Breast epithelium (tissue), 4 donors: Measurements from ENCODE around the gene CYP4F2. TPM values are rescaled to one million over a fixed set of nuclear protein-coding genes. Genes with fewer than 3 reads are reported as not detected.
"Not testable (repeated sequence)": the region's sequence is repeated elsewhere in the genome, so short reads cannot be mapped to it uniquely, and the experiment has no call there.

ENCODE experiments used
- DNase-seq, 2 donors: peaks; one replicate each; pipeline ENCODE4 v3.0.0-alpha.2; 2019; ENCODE audit warnings: low spot score in 2 of 2
- H3K27ac ChIP-seq, 2 donors: fragments of 200-600 bp; sonication (generic) in 1 of 2; one replicate each; pipeline ENCODE4 v1.5.1; 2016 to 2019; ENCODE audit warnings: mild to moderate bottlenecking in 1 of 2
- H3K27me3 ChIP-seq, 2 donors: fragments of 200-600 bp; sonication (generic) in 1 of 2; one replicate each; pipeline versions ENCODE4 v1.5.1 to v1.6.0; 2017 to 2019; ENCODE audit warnings: control low read depth in 1 of 2, mild to moderate bottlenecking in 1 of 2
- H3K36me3 ChIP-seq: fragments of 200-600 bp; one replicate; pipeline ENCODE4 v1.5.1; 2019
- H3K4me1 ChIP-seq, 2 donors: fragments of 200-600 bp; sonication (generic); one replicate each; pipeline ENCODE4 v1.5.1; 2016 to 2019; ENCODE audit warnings: control low read depth in 1 of 2
- H3K4me3 ChIP-seq, 3 donors: fragments of 200-600 bp; sonication (generic); 1 replicate in 2 of 3; 2 replicates in 1 of 3; pipeline ENCODE4 v1.5.1; 2016 to 2019; ENCODE audit warnings: mild to moderate bottlenecking in 3 of 3, moderate library complexity in 2 of 3
- H3K9me3 ChIP-seq, 2 donors: fragments of 200-600 bp; sonication (generic) in 1 of 2; one replicate each; pipeline ENCODE4 v1.5.1; 2016 to 2019; ENCODE audit warnings: control low read depth in 1 of 2
- CTCF ChIP-seq, 3 donors: fragments of 450-650 bp; IDR thresholded peaks; one replicate each; pipeline ENCODE4 v1.5.1; 2016 to 2017; ENCODE audit warnings: antibody characterized with exemption in 3 of 3, mild to moderate bottlenecking in 3 of 3, moderate library complexity in 3 of 3
- POLR2A ChIP-seq: fragments of 450-650 bp; IDR thresholded peaks from one replicate; pipeline ENCODE4 v1.6.1; 2016; ENCODE audit warnings: antibody characterized with exemption, mild to moderate bottlenecking, moderate library complexity
- POLR2AphosphoS5 ChIP-seq, 3 donors: sonication (generic); formaldehyde crosslinking; IDR thresholded peaks; one replicate each; pipeline ENCODE4 v1.6.1; 2017; ENCODE audit warnings: antibody characterized with exemption in 3 of 3
- intact Hi-C: fragments of 100-400 bp; cut with DNase I; formaldehyde crosslinking; loops from one replicate; pipeline ENCODE4 v1.15.1; 2023; ENCODE audit warnings: low total_unique reads
- total RNA-seq, 3 donors: library from RNA; depleted of rRNA; stranded (reverse); fragments of >200 nt; gene quantifications; one replicate each; pipeline ENCODE4 v1.1.0, GENCODE V29; 2016

CYP4F2 gene
- total RNA-seq, 3 donors from 2014 or later = under 0.01 TPM; not detected in 2

GRCh38 chr19:15902254-15902653 is 4.4 kb upstream of the CYP4F2 start:
- H3K36me3 ChIP-seq = no peaks in the 10 kb centered on the region
- no peak for DNase-seq
- peaks cover 0 to 15% of the 10 kb centered on the region in 2 donors for H3K27me3 ChIP-seq
- H3K27ac ChIP-seq = no peak overlapping the region
- TF ChIP-seq CTCF (IDR thresholded peaks at IDR 0.05) (no peak), POLR2AphosphoS5 (IDR thresholded peaks at IDR 0.05) (no peak), POLR2A (no peak)
- no peaks in the 10 kb centered on the region for H3K9me3 ChIP-seq
- intact Hi-C loops = no loop called here
- H3K4me3 ChIP-seq = no peak overlapping the region
- H3K4me1 ChIP-seq = no peaks in the 10 kb centered on the region

GRCh38 chr19:15900504-15900903 is 2.6 kb upstream of the CYP4F2 start:
- H3K36me3 ChIP-seq = no peaks in the 10 kb centered on the region
- H3K9me3 ChIP-seq = no peaks in the 10 kb centered on the region
- no peaks in the 10 kb centered on the region for H3K4me1 ChIP-seq
- no peak overlapping the region for H3K27ac ChIP-seq
- no peak for TF ChIP-seq CTCF (IDR thresholded peaks at IDR 0.05)
- no peak for TF ChIP-seq POLR2AphosphoS5 (IDR thresholded peaks at IDR 0.05)
- TF ChIP-seq POLR2A = no peak
- intact Hi-C loops = no loop called here
- no peak for DNase-seq
- H3K27me3 ChIP-seq = peaks cover 0 to 9% of the 10 kb centered on the region in 2 donors
- H3K4me3 ChIP-seq = peak overlapping the region in 1 of 3 donors; percentile 10

- H3K27ac ChIP-seq, DNase-seq, H3K36me3 ChIP-seq, H3K9me3 ChIP-seq, H3K4me1 ChIP-seq, intact Hi-C loops, H3K27me3 ChIP-seq: not testable (repeated sequence)
- peak overlapping the region in 2 of 3 donors; percentile 29 to 37 for H3K4me3 ChIP-seq
Measured at GRCh38 chr19:15900032-15900431, 2.2 kb upstream of the CYP4F2 start.

- not testable (repeated sequence) for H3K4me1 ChIP-seq, H3K36me3 ChIP-seq, DNase-seq, H3K9me3 ChIP-seq, H3K27ac ChIP-seq
- H3K27me3 ChIP-seq = peaks cover 0 to 11% of the 10 kb centered on the region in 2 donors
- peak overlapping the region in 2 of 3 donors; percentile 29 to 37 for H3K4me3 ChIP-seq
- intact Hi-C loops = loop anchor here (2.0 kb wide), 1 partner anchor 73 kb away; no protein-coding TSS in a partner anchor
Measured at GRCh38 chr19:15899561-15899960, 1.7 kb upstream of the CYP4F2 start.

- TF ChIP-seq CTCF (IDR thresholded peaks at IDR 0.05) = no peak
- TF ChIP-seq POLR2A = no peak
- no peak for TF ChIP-seq POLR2AphosphoS5 (IDR thresholded peaks at IDR 0.05)
- no peak overlapping the region for H3K4me3 ChIP-seq
- no peak overlapping the region for H3K27ac ChIP-seq
- H3K36me3 ChIP-seq = no peaks in the 10 kb centered on the region
- intact Hi-C loops = no loop called here
- no peaks in the 10 kb centered on the region for H3K9me3 ChIP-seq
- no peaks in the 10 kb centered on the region for H3K4me1 ChIP-seq
- no peak for DNase-seq
- H3K27me3 ChIP-seq = peaks cover 0 to 12% of the 10 kb centered on the region in 2 donors
Measured at GRCh38 chr19:15897026-15897737, 692 bp downstream of the CYP4F2 start.

GRCh38 chr19:15895876-15896430 is 1.9 kb downstream of the CYP4F2 start:
- H3K36me3 ChIP-seq = no peaks in the 10 kb centered on the region
- no peaks in the 10 kb centered on the region for H3K9me3 ChIP-seq
- TF ChIP-seq CTCF (IDR thresholded peaks at IDR 0.05) (no peak), POLR2A (no peak), POLR2AphosphoS5 (IDR thresholded peaks at IDR 0.05) (no peak)
- H3K4me1 ChIP-seq = no peaks in the 10 kb centered on the region
- intact Hi-C loops = no loop called here
- H3K27ac ChIP-seq = no peak overlapping the region
- no peak overlapping the region for H3K4me3 ChIP-seq
- no peak for DNase-seq
- peaks cover 0 to 12% of the 10 kb centered on the region in 2 donors for H3K27me3 ChIP-seq
